Measurements from ENCODE around the gene CATSPER1. TPM values are rescaled to one million over a fixed set of nuclear protein-coding genes. Genes with fewer than 3 reads are reported as not detected.

Gene CATSPER1
- total RNA-seq, 1 donor from 2014 or later, result 3.4 TPM

GRCh38 chr11:66008468-66009101, 17.7 kb downstream of the CATSPER1 start:
- Histone ChIP-seq H3K36me3 (peaks cover 20% of the 10 kb centered on the region), H3K4me1 (peaks cover 9% of the 10 kb centered on the region), H3K27ac (no peak overlapping the region), H3K27me3 (peaks cover 18% of the 10 kb centered on the region), H3K4me3 (no peak overlapping the region), H3K9me3 (no peaks in the 10 kb centered on the region)
- intact Hi-C loops (cut with DNase I), result no loop called here
- ATAC-seq, result no peak
- no peak for TF ChIP-seq CTCF (IDR thresholded peaks at IDR 0.05)
- DNase-seq, result no peak

- no peak overlapping the region for H3K27ac ChIP-seq
- no peak overlapping the region for H3K4me3 ChIP-seq
- no peaks in the 10 kb centered on the region for H3K9me3 ChIP-seq
- TF ChIP-seq CTCF (IDR thresholded peaks at IDR 0.05), result no peak
- DNase-seq, result no peak
- ATAC-seq, result no peak
- H3K4me1 ChIP-seq, result peaks cover 14% of the 10 kb centered on the region
- H3K27me3 ChIP-seq, result peaks cover 17% of the 10 kb centered on the region
- H3K36me3 ChIP-seq, result peaks cover 21% of the 10 kb centered on the region
- intact Hi-C loops (cut with DNase I), result no loop called here
Observed at GRCh38 chr11:66008095-66008467, 18.2 kb downstream of the CATSPER1 start.

GRCh38 chr11:66007201-66007634, 19.1 kb downstream of the CATSPER1 start:
- peaks cover 11% of the 10 kb centered on the region for H3K27me3 ChIP-seq
- no peaks in the 10 kb centered on the region for H3K9me3 ChIP-seq
- no peak for TF ChIP-seq CTCF (IDR thresholded peaks at IDR 0.05)
- peaks cover 21% of the 10 kb centered on the region for H3K36me3 ChIP-seq
- intact Hi-C loops (cut with DNase I), result no loop called here
- DNase-seq, result no peak
- peaks cover 14% of the 10 kb centered on the region for H3K4me1 ChIP-seq
- no peak for ATAC-seq
- no peak overlapping the region for H3K4me3 ChIP-seq
- H3K27ac ChIP-seq, result no peak overlapping the region

GRCh38 chr11:66006891-66007176, 19.4 kb downstream of the CATSPER1 start:
- TF ChIP-seq CTCF (IDR thresholded peaks at IDR 0.05), result no peak
- Histone ChIP-seq H3K27ac (no peak overlapping the region), H3K4me1 (peaks cover 10% of the 10 kb centered on the region), H3K36me3 (peaks cover 21% of the 10 kb centered on the region), H3K27me3 (peaks cover 7% of the 10 kb centered on the region), H3K4me3 (no peak overlapping the region), H3K9me3 (no peaks in the 10 kb centered on the region)
- intact Hi-C loops (cut with DNase I), result no loop called here
- DNase-seq (no peak), ATAC-seq (no peak)

GRCh38 chr11:66006134-66006890, 20.0 kb downstream of the CATSPER1 start:
- intact Hi-C loops (cut with DNase I), result no loop called here
- H3K27me3 ChIP-seq, result peaks cover 2% of the 10 kb centered on the region

More at GRCh38 chr11:66006134-66006890, 20.0 kb downstream of the CATSPER1 start:
- Histone ChIP-seq H3K27ac (no peak overlapping the region), H3K9me3 (no peaks in the 10 kb centered on the region), H3K4me3 (no peak overlapping the region), H3K4me1 (peaks cover 7% of the 10 kb centered on the region), H3K36me3 (peaks cover 21% of the 10 kb centered on the region)
- ATAC-seq, result no peak
- no peak for DNase-seq
- no peak for TF ChIP-seq CTCF (IDR thresholded peaks at IDR 0.05)
